GM19193 (cell line): ENCODE data around the gene WNT5B.

Source experiments
- POLR2A ChIP-seq: IDR thresholded peaks from 4 replicates; pipeline ENCODE4 v1.6.1; 2011; ENCODE audit not compliant: insufficient read depth, insufficient read length; ENCODE audit errors: extremely low read depth

WNT5B gene

GRCh38 chr12:1634149-1634548 lies 5.1 kb downstream of the WNT5B start:
- no peak for TF ChIP-seq POLR2A

GRCh38 chr12:1634590-1635191 lies 5.7 kb downstream of the WNT5B start:
- TF ChIP-seq POLR2A = no peak

GRCh38 chr12:1635301-1636095 lies 6.5 kb downstream of the WNT5B start:
- TF ChIP-seq POLR2A = no peak

- TF ChIP-seq POLR2A = no peak
Measured at GRCh38 chr12:1638203-1638602, 9.2 kb downstream of the WNT5B start.

GRCh38 chr12:1639538-1639937 lies 10.5 kb downstream of the WNT5B start:
- TF ChIP-seq POLR2A = no peak

- TF ChIP-seq POLR2A = no peak
Measured at GRCh38 chr12:1640328-1641234, 11.6 kb downstream of the WNT5B start.

GRCh38 chr12:1642513-1642912 lies 13.5 kb downstream of the WNT5B start:
- TF ChIP-seq POLR2A = no peak

GRCh38 chr12:1643043-1643442 lies 14.0 kb downstream of the WNT5B start:
- TF ChIP-seq POLR2A = no peak

GRCh38 chr12:1643905-1644533 lies 15.0 kb downstream of the WNT5B start:
- no peak for TF ChIP-seq POLR2A

- no peak for TF ChIP-seq POLR2A
Measured at GRCh38 chr12:1644534-1645438, 15.8 kb downstream of the WNT5B start.

GRCh38 chr12:1645819-1646218 lies 16.8 kb downstream of the WNT5B start:
- TF ChIP-seq POLR2A = no peak

- TF ChIP-seq POLR2A = no peak
Measured at GRCh38 chr12:1646569-1647284, 17.7 kb downstream of the WNT5B start.

- TF ChIP-seq POLR2A = no peak
Measured at GRCh38 chr12:1647285-1647669, 18.2 kb downstream of the WNT5B start.

GRCh38 chr12:1650260-1650977 lies 21.4 kb downstream of the WNT5B start:
- no peak for TF ChIP-seq POLR2A
